ENCODE results near the gene MYL2. TPM values are rescaled to one million over a fixed set of nuclear protein-coding genes. Genes with fewer than 3 reads are reported as not detected.

Gene MYL2
- total and polyA plus RNA-seq, 10 of the 15 experiments (the other 5 are each of a cell fraction or from before 2014, with no cell fraction given), result 0.08 to 1.8 (median 0.57) TPM; not detected in 1

DNA sequence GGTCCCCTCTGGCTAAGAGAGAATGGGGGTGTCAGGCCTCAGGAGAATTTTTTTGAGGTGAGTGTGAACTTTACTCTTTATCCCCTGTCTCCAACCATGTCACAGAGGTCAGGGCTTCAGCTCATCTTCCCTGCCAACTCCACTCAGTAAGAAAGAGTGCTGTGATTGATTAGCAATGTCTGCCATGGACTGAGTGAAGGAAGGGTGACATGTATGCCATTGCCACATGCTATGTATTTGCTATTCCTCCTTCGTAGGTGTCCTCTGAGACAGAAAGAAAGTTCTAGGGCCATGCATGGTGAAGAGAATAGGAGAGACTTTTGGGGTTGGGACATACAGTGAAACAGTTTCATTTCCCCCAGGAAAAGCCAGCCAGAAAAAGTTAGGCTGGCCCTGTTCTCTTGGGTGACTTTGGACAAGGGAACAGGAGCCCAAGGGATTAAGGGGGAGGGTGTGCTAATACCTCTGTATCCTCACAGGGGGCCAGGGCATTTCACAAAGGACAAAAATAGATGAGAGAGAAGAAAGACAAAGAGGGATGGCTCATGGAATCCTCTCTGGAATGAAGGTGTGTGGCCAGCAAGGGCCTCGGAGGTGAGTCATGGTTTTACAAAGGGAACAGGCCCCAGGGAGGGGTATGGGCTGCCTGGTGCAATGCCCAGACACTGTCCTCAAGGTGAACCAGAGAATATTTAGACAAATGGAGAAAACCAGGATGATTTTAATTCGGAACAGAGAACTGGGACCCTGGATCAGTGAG, 13.9 kb upstream of the MYL2 start (continued):
- TF ChIP-seq, protein P1, sequence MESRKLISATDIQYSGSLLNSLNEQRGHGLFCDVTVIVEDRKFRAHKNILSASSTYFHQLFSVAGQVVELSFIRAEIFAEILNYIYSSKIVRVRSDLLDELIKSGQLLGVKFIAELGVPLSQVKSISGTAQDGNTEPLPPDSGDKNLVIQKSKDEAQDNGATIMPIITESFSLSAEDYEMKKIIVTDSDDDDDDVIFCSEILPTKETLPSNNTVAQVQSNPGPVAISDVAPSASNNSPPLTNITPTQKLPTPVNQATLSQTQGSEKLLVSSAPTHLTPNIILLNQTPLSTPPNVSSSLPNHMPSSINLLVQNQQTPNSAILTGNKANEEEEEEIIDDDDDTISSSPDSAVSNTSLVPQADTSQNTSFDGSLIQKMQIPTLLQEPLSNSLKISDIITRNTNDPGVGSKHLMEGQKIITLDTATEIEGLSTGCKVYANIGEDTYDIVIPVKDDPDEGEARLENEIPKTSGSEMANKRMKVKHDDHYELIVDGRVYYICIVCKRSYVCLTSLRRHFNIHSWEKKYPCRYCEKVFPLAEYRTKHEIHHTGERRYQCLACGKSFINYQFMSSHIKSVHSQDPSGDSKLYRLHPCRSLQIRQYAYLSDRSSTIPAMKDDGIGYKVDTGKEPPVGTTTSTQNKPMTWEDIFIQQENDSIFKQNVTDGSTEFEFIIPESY (IDR thresholded peaks at IDR 0.05), result no peak
- TF ChIP-seq, protein P2, sequence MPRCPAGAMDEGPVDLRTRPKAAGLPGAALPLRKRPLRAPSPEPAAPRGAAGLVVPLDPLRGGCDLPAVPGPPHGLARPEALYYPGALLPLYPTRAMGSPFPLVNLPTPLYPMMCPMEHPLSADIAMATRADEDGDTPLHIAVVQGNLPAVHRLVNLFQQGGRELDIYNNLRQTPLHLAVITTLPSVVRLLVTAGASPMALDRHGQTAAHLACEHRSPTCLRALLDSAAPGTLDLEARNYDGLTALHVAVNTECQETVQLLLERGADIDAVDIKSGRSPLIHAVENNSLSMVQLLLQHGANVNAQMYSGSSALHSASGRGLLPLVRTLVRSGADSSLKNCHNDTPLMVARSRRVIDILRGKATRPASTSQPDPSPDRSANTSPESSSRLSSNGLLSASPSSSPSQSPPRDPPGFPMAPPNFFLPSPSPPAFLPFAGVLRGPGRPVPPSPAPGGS (IDR thresholded peaks at IDR 0.05; ENCODE audit: borderline replicate concordance, insufficient read depth, low read depth, low read length, poor library complexity, severe bottlenecking), result no peak
- TF ChIP-seq, protein P3, sequence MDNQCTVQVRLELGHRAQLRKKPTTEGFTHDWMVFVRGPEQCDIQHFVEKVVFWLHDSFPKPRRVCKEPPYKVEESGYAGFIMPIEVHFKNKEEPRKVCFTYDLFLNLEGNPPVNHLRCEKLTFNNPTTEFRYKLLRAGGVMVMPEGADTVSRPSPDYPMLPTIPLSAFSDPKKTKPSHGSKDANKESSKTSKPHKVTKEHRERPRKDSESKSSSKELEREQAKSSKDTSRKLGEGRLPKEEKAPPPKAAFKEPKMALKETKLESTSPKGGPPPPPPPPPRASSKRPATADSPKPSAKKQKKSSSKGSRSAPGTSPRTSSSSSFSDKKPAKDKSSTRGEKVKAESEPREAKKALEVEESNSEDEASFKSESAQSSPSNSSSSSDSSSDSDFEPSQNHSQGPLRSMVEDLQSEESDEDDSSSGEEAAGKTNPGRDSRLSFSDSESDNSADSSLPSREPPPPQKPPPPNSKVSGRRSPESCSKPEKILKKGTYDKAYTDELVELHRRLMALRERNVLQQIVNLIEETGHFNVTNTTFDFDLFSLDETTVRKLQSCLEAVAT (IDR thresholded peaks at IDR 0.05), result peak; percentile 46; the same call in 1 of the 2 replicates
- TF ChIP-seq, protein P4, sequence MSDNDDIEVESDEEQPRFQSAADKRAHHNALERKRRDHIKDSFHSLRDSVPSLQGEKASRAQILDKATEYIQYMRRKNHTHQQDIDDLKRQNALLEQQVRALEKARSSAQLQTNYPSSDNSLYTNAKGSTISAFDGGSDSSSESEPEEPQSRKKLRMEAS (IDR thresholded peaks at IDR 0.05; ENCODE audit: low read depth, low read length), result no peak
- TF ChIP-seq IRF4 (IDR thresholded peaks at IDR 0.05; ENCODE audit: low read depth, low read length), result no peak
- TF ChIP-seq EP300 (IDR thresholded peaks at IDR 0.05; ENCODE audit: borderline replicate concordance in 1 of 2, control insufficient read depth in 1 of 2, low read depth in 2 of 2, low read length in 2 of 2), result no peak
- no peak for TF ChIP-seq WRNIP1 (IDR thresholded peaks at IDR 0.05; ENCODE audit: borderline replicate concordance, low read depth, low read length)
- TF ChIP-seq IKZF1 (conservative IDR thresholded peaks at IDR 0.05), result no peak
- no peak for TF ChIP-seq JUND (IDR thresholded peaks at IDR 0.05; ENCODE audit: low read depth, low read length)
- no peak for TF ChIP-seq SREBF2 (IDR thresholded peaks at IDR 0.05; ENCODE audit: low read length)

Data from GM12878 (cell line).